Uterus (tissue), 4 donors: ENCODE data around the gene KIF26B. TPM values are rescaled to one million over a fixed set of nuclear protein-coding genes. Genes with fewer than 3 reads are reported as not detected.

Experiments
- DNase-seq, 2 donors: peaks; one replicate each; pipeline ENCODE4 v3.0.0-alpha.2; 2019 to 2020
- H3K27ac ChIP-seq, 2 donors: fragments of 200-600 bp; sonication (generic); 1 replicate in 1 of 2; 2 replicates in 1 of 2; pipeline ENCODE4 v1.5.1; 2016 to 2018
- H3K27me3 ChIP-seq, 2 donors: fragments of 200-600 bp; sonication (generic); one replicate each; pipeline ENCODE4 v1.5.1; 2018 to 2019; ENCODE audit warnings: control low read depth in 1 of 2
- H3K36me3 ChIP-seq, 2 donors: fragments of 200-600 bp; sonication (generic); one replicate each; pipeline ENCODE4 v1.5.1; 2019; ENCODE audit warnings: control low read depth in 1 of 2
- H3K4me1 ChIP-seq, 2 donors: fragments of 200-600 bp; sonication (generic); one replicate each; pipeline ENCODE4 v1.5.1; 2018 to 2019; ENCODE audit warnings: control low read depth in 1 of 2
- H3K4me3 ChIP-seq, 2 donors: fragments of 200-600 bp; sonication (generic); 1 replicate in 1 of 2; 2 replicates in 1 of 2; pipeline ENCODE4 v1.5.1; 2018 to 2019; ENCODE audit warnings: mild to moderate bottlenecking in 1 of 2
- H3K9me3 ChIP-seq, 2 donors: fragments of 200-600 bp; sonication (generic); one replicate each; pipeline ENCODE4 v1.5.1; 2019; ENCODE audit warnings: control low read depth in 1 of 2
- POLR2A ChIP-seq, 2 donors: fragments of 450-650 bp; IDR thresholded peaks; one replicate each; pipeline ENCODE4 v1.6.1; 2016; ENCODE audit warnings: antibody characterized with exemption in 2 of 2, mild to moderate bottlenecking in 1 of 2, moderate library complexity in 1 of 2
- intact Hi-C: fragments of 100-400 bp; cut with DNase I; formaldehyde crosslinking; loops from one replicate; pipeline ENCODE4 v1.15.1; 2023; ENCODE audit warnings: low total_unique reads
- total RNA-seq, 4 donors: library from RNA; depleted of rRNA in 3 of 4; stranded (reverse); fragments of >200 nt in 3 of 4; gene quantifications; one replicate each; pipeline versions ENCODE4 v1.1.0 to v1.2.4, GENCODE V29; 2014 to 2023
- TF ChIP-seq, protein P1 (sequence below), 4 experiments: fragments of 200-600 bp in 2 of 4; fragments of 450-650 bp in 2 of 4; sonication (generic) in 2 of 4; IDR thresholded peaks; one replicate each; pipeline ENCODE4 v1.5.1; 2016 to 2019; ENCODE audit warnings: antibody characterized with exemption in 4 of 4, mild to moderate bottlenecking in 2 of 4, moderate library complexity in 1 of 4
- donor health status: DM: yes; HTN: yes; CAD: no.

KIF26B gene
- total RNA-seq, 4 donors from 2014 or later, result 0.27 to 17.4 (median 1.3) TPM; not detected in 1

DNA sequence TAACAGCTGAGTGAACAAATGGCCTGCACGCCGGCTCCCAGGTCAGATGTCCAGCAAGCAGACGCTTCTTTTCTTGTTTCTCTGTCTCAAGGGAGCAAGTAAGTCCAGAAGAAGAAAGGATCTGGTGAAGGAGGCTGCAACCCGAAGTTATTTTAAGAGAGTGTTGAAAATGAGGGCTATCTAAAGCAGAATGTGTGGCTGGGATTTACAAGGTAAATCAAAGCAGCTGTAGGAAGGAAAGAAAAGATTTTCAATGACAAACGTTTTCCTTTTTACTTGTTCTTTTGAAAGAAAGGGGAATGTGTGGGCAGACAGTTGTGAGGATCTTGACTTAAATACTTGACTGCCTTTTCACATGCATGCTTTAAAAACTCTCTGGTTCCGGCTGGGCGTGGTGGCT is 311.5 kb downstream of the KIF26B start:
- intact Hi-C loops, result no loop called here
- Histone ChIP-seq H3K4me1 (no peaks in the 10 kb centered on the region), H3K4me3 (no peak overlapping the region), H3K27me3 (no peaks in the 10 kb centered on the region), H3K27ac (no peak overlapping the region), H3K9me3 (no peaks in the 10 kb centered on the region), H3K36me3 (no peaks in the 10 kb centered on the region)
- DNase-seq, result no peak
- TF ChIP-seq, protein P1, sequence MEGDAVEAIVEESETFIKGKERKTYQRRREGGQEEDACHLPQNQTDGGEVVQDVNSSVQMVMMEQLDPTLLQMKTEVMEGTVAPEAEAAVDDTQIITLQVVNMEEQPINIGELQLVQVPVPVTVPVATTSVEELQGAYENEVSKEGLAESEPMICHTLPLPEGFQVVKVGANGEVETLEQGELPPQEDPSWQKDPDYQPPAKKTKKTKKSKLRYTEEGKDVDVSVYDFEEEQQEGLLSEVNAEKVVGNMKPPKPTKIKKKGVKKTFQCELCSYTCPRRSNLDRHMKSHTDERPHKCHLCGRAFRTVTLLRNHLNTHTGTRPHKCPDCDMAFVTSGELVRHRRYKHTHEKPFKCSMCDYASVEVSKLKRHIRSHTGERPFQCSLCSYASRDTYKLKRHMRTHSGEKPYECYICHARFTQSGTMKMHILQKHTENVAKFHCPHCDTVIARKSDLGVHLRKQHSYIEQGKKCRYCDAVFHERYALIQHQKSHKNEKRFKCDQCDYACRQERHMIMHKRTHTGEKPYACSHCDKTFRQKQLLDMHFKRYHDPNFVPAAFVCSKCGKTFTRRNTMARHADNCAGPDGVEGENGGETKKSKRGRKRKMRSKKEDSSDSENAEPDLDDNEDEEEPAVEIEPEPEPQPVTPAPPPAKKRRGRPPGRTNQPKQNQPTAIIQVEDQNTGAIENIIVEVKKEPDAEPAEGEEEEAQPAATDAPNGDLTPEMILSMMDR (IDR thresholded peaks at IDR 0.05), result no peak
- TF ChIP-seq POLR2A (IDR thresholded peaks at IDR 0.05), result no peak

DNA sequence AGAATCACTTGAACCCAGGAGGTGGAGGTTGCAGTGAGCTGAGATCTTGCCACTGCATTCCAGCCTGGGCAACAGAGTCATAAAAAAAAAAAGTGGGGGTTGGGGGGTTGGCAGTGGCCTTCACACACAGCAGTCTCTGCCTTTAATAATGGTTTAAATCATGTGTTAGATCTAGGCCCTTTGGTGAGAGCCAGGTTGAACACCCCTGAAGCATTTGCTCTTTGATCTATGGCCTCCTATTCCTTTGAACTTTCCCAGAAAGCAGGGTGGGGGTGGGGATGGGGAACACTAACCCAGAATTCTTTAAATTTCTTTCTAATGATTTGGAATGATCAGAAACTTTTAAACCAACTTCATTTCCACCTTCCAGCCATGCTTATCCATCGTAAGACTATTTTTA is 313.0 kb downstream of the KIF26B start:
- H3K4me3 ChIP-seq, result no peak overlapping the region
- H3K9me3 ChIP-seq, result no peaks in the 10 kb centered on the region
- H3K27ac ChIP-seq, result no peak overlapping the region
- TF ChIP-seq, protein P1 (IDR thresholded peaks at IDR 0.05), result no peak
- TF ChIP-seq POLR2A (IDR thresholded peaks at IDR 0.05), result no peak
- no peaks in the 10 kb centered on the region for H3K4me1 ChIP-seq
- H3K36me3 ChIP-seq, result no peaks in the 10 kb centered on the region
- intact Hi-C loops, result no loop called here
- DNase-seq, result no peak
- no peaks in the 10 kb centered on the region for H3K27me3 ChIP-seq

DNA sequence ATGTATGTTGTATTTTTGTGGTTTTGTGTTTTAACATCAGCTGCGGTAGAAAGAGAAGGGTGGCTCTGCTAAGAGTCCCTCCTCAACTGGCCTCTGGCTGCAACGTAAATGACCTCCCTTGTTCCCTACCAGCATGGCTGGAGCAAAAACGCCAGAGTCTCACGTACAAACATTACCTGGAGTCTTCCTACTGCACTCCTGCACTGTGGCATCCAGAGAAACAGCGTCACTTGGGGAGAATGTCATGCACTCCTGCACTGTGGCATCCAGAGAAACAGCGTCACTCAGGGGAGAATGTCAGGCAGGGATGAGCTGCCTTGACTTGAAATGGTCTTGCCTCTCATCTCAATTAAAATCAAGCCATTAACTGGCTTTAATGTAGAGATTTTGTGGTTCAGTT is 314.2 kb downstream of the KIF26B start:
- intact Hi-C loops, result no loop called here
- H3K36me3 ChIP-seq, result no peaks in the 10 kb centered on the region
- H3K27ac ChIP-seq, result no peak overlapping the region
- no peak overlapping the region for H3K4me3 ChIP-seq
- H3K4me1 ChIP-seq, result no peaks in the 10 kb centered on the region
- TF ChIP-seq, protein P1 (IDR thresholded peaks at IDR 0.05), result no peak
- no peak for TF ChIP-seq POLR2A (IDR thresholded peaks at IDR 0.05)
- no peaks in the 10 kb centered on the region for H3K27me3 ChIP-seq
- no peak for DNase-seq
- no peaks in the 10 kb centered on the region for H3K9me3 ChIP-seq

DNA sequence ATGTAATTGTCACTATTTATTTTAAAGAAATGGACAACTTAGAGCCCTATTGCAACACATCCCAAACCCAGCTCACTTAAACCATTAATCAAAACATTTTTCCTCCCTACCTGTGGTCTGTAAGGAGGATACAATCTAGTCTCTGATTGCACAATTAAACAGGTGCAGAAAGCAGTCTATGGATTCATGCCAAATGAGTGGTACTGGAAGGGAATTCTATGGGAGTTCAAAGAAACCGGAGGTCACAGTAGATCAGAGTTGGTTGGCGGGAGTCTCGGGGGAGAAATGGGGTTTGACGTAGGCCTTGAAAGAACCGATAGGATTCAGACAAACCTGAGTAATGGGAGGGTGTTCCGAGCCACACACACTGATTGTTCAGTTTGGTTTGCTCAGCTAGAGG is 314.9 kb downstream of the KIF26B start:
- no peak for DNase-seq
- intact Hi-C loops, result no loop called here
- H3K27me3 ChIP-seq, result no peaks in the 10 kb centered on the region
- TF ChIP-seq, protein P1 (IDR thresholded peaks at IDR 0.05), result no peak
- TF ChIP-seq POLR2A (IDR thresholded peaks at IDR 0.05), result no peak
- no peak overlapping the region for H3K4me3 ChIP-seq
- no peaks in the 10 kb centered on the region for H3K9me3 ChIP-seq
- no peak overlapping the region for H3K27ac ChIP-seq
- H3K4me1 ChIP-seq, result no peaks in the 10 kb centered on the region
- H3K36me3 ChIP-seq, result no peaks in the 10 kb centered on the region

DNA sequence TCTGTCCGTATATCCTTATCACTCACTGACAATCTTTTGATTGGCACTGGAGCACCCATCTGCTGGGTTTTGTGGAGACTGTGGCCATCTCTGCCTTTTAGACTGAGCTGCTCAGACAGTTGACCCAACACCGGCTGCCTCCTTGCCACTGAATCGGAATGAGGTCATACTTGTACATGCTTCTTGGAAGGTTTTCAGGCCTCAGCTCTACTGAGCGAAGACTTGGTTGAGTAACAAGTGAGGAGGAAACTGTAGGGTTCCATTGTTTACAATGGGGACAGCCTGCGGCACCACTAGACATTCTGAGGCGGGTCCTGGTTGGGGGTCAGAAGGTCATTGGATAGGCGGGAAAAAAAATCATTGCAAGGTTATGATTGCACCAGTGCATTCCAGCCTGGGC is 320.3 kb downstream of the KIF26B start:
- TF ChIP-seq POLR2A (IDR thresholded peaks at IDR 0.05), result no peak
- TF ChIP-seq, protein P1 (IDR thresholded peaks at IDR 0.05), result no peak
- no peaks in the 10 kb centered on the region for H3K36me3 ChIP-seq
- no peaks in the 10 kb centered on the region for H3K4me1 ChIP-seq
- H3K9me3 ChIP-seq, result no peaks in the 10 kb centered on the region
- no peaks in the 10 kb centered on the region for H3K27me3 ChIP-seq
- H3K4me3 ChIP-seq, result no peak overlapping the region
- DNase-seq, result no peak
- H3K27ac ChIP-seq, result no peak overlapping the region
- intact Hi-C loops, result no loop called here
